ENCODE measurements around the gene AGXT2. TPM values are rescaled to one million over a fixed set of nuclear protein-coding genes. Genes with fewer than 3 reads are reported as not detected.

Gene AGXT2
- total RNA-seq, 1 experiment from 2014 or later = not detected

DNA sequence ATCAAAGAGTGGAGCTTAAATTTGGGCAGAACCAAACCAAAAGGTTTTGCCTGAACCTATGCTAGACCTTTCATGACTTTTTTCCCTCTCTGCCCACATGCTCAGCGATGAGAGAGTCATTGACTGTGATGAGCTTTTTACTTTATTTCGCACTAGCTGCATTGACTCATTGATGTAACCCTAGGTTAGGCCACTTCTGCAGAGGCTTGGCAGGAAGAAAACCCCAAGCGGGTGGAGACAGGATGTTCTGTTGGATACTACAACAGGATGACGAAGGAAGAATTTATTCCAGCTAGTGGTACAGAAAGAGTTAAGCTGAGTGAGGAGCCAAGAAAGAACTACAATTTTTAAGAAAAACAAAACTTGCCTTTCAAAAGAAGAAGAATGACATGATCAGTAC is 18.4 kb downstream of the AGXT2 start:
- Histone ChIP-seq H2BK12ac (ENCODE audit: insufficient read length, low read depth, low read length) (no peak overlapping the region), H2AK5ac (ENCODE audit: insufficient read length, low read length) (no peak overlapping the region), H2AFZ (ENCODE audit: low read length) (no peak overlapping the region), H2BK20ac (ENCODE audit: low read depth, low read length, poor library complexity, severe bottlenecking) (no peak overlapping the region), H3K9ac (ENCODE audit: extremely low read depth, insufficient read length, low read length) (no peak overlapping the region), H3K4me1 (ENCODE audit: insufficient read depth, low read length) (no peaks in the 10 kb centered on the region; the same call in 1 of the 2 replicates), H3K56ac (ENCODE audit: insufficient read length, low read depth, low read length) (no peak overlapping the region), H3K23me2 (ENCODE audit: insufficient read length, low read depth, low read length, poor library complexity, severe bottlenecking) (no peaks in the 10 kb centered on the region), H3K4me2 (ENCODE audit: insufficient read depth, insufficient read length, low read length) (no peak overlapping the region), H3T11ph (ENCODE audit: low read length) (no peak overlapping the region), H4K8ac (replicated peaks; ENCODE audit: insufficient read length, low read depth, low read length) (no peak overlapping the region), H3K9me3 (ENCODE audit: control insufficient read depth, low read depth, low read length) (no peaks in the 10 kb centered on the region), H2BK15ac (ENCODE audit: low read depth, low read length) (no peak overlapping the region), H3K27ac (ENCODE audit: insufficient read length, low read depth, low read length) (no peak overlapping the region), H3K4ac (ENCODE audit: low read depth, low read length) (no peak overlapping the region), H3K79me1 (ENCODE audit: insufficient read depth, low read depth, low read length, poor library complexity, severe bottlenecking) (no peaks in the 10 kb centered on the region), H2BK5ac (ENCODE audit: insufficient read length, low read length) (no peak overlapping the region), H3K23ac (ENCODE audit: insufficient read length, low read depth, low read length) (no peak overlapping the region), H4K91ac (ENCODE audit: insufficient read length, low read depth, low read length) (no peak overlapping the region), H3K18ac (ENCODE audit: insufficient read length, low read depth, low read length) (no peak overlapping the region), H3K27me3 (ENCODE audit: insufficient read depth, low read length) (no peaks in the 10 kb centered on the region), H3K79me2 (ENCODE audit: insufficient read depth, low read length) (no peaks in the 10 kb centered on the region), H4K20me1 (ENCODE audit: control insufficient read depth, insufficient read depth, insufficient read length) (no peaks in the 10 kb centered on the region), H2BK120ac (ENCODE audit: low read depth, low read length, poor library complexity, severe bottlenecking) (no peak overlapping the region), H4K5ac (ENCODE audit: insufficient read length, low read depth, low read length) (no peak overlapping the region), H3K14ac (ENCODE audit: insufficient read depth, low read length) (no peak overlapping the region)
- Mint-ChIP-seq H3K9me3 (no peaks in the 10 kb centered on the region), H3K36me3 (ENCODE audit: insufficient read depth in 1 of 3, low read depth in 3 of 3) (no peaks in the 10 kb centered on the region; a peak in 1 of 7 replicates), H3K27ac (no peak overlapping the region; a peak in 1 of 7 replicates), H3K4me3 (no peak overlapping the region), H3K27me3 (ENCODE audit: low read depth) (no peaks in the 10 kb centered on the region; the same call in 1 of the 2 replicates), H3K4me1 (peaks cover 5 to 8% of the 10 kb centered on the region in 2 experiments)
- no peak for TF ChIP-seq CTCF (conservative IDR thresholded peaks at IDR 0.05)
- no peak for DNase-seq
- WGBS (ENCODE audit: extremely low coverage, insufficient read length, low lambda C conversion rate) = no CpG with 5 or more reads among the region's 4 CpGs

Measured in H9 (cell line).